ENCODE results near the gene AP2B1. TPM values are rescaled to one million over a fixed set of nuclear protein-coding genes. Genes with fewer than 3 reads are reported as not detected.

Gene AP2B1
- polyA plus RNA-seq, 1 donor (not counting 4 experiments of a cell fraction or from before 2014, with no cell fraction given), result 189 TPM

- dilution Hi-C loops (cut with MboI; ENCODE audit: extremely low pct_ligation_motif_present, low sequenced_read_pairs), result no loop called here
Observed at GRCh38 chr17:35742496-35742895, 155.4 kb downstream of the AP2B1 start.

GRCh38 chr17:35742896-35743477 lies 155.9 kb downstream of the AP2B1 start:
- TF ChIP-seq CTCF (optimal IDR thresholded peaks at IDR 0.05 in 1 of 3, IDR thresholded peaks at IDR 0.05 in 1 of 3, conservative IDR thresholded peaks at IDR 0.05 in 1 of 3; ENCODE audit: extremely low read depth in 1 of 3, insufficient read depth in 2 of 3, low read length in 3 of 3) (no peak), EZH2 (IDR thresholded peaks at IDR 0.05; ENCODE audit: low read length) (no peak)
- Histone ChIP-seq H3K4me1 (ENCODE audit: control insufficient read depth, extremely low read depth, insufficient read depth, low read length) (peaks cover 5% of the 10 kb centered on the region), H3K9ac (ENCODE audit: control insufficient read depth, extremely low read depth, insufficient read depth, low read length) (no peak overlapping the region), H3K27me3 (ENCODE audit: control insufficient read depth, extremely low read depth, insufficient read depth, low read length) (peaks cover 57% of the 10 kb centered on the region), H3K4me3 (ENCODE audit: control insufficient read depth in 2 of 3, extremely low read depth in 1 of 3, insufficient read depth in 2 of 3, low read depth in 1 of 3, low read length in 3 of 3) (no peak overlapping the region), H3K79me2 (ENCODE audit: control insufficient read depth, insufficient read depth, low read length) (no peaks in the 10 kb centered on the region), H2AFZ (ENCODE audit: control insufficient read depth, low read length) (no peak overlapping the region), H3K4me2 (ENCODE audit: control insufficient read depth, extremely low read depth, insufficient read depth, low read depth, low read length) (no peak overlapping the region), H4K20me1 (ENCODE audit: control insufficient read depth, extremely low read depth, insufficient read depth, low read length) (no peaks in the 10 kb centered on the region), H3K36me3 (ENCODE audit: control insufficient read depth in 2 of 2, extremely low read depth in 1 of 2, insufficient read depth in 2 of 2, low read length in 2 of 2) (no peaks in the 10 kb centered on the region), H3K27ac (ENCODE audit: control insufficient read depth, insufficient read depth, low read length) (no peak overlapping the region), H3K9me3 (ENCODE audit: control insufficient read depth, low read depth, low read length) (no peaks in the 10 kb centered on the region), H3K9me1 (ENCODE audit: control insufficient read depth, extremely low read depth, insufficient read depth, low read length) (no peaks in the 10 kb centered on the region)
- dilution Hi-C loops (cut with MboI; ENCODE audit: extremely low pct_ligation_motif_present, low sequenced_read_pairs), result no loop called here
- FAIRE-seq (no peak), DNase-seq (ENCODE audit: low read depth, low spot score) (no peak)

More at GRCh38 chr17:35742496-35742895, 155.4 kb downstream of the AP2B1 start:
- Histone ChIP-seq H4K20me1 (ENCODE audit: control insufficient read depth, extremely low read depth, insufficient read depth, low read length) (no peaks in the 10 kb centered on the region), H3K9me1 (ENCODE audit: control insufficient read depth, extremely low read depth, insufficient read depth, low read length) (no peaks in the 10 kb centered on the region), H3K4me2 (ENCODE audit: control insufficient read depth, extremely low read depth, insufficient read depth, low read depth, low read length) (no peak overlapping the region), H2AFZ (ENCODE audit: control insufficient read depth, low read length) (no peak overlapping the region), H3K9me3 (ENCODE audit: control insufficient read depth, low read depth, low read length) (no peaks in the 10 kb centered on the region), H3K27me3 (ENCODE audit: control insufficient read depth, extremely low read depth, insufficient read depth, low read length) (peaks cover 57% of the 10 kb centered on the region), H3K27ac (ENCODE audit: control insufficient read depth, insufficient read depth, low read length) (no peak overlapping the region), H3K9ac (ENCODE audit: control insufficient read depth, extremely low read depth, insufficient read depth, low read length) (no peak overlapping the region), H3K79me2 (ENCODE audit: control insufficient read depth, insufficient read depth, low read length) (no peaks in the 10 kb centered on the region), H3K36me3 (ENCODE audit: control insufficient read depth in 2 of 2, extremely low read depth in 1 of 2, insufficient read depth in 2 of 2, low read length in 2 of 2) (no peaks in the 10 kb centered on the region), H3K4me1 (ENCODE audit: control insufficient read depth, extremely low read depth, insufficient read depth, low read length) (no peaks in the 10 kb centered on the region), H3K4me3 (ENCODE audit: control insufficient read depth in 2 of 3, extremely low read depth in 1 of 3, insufficient read depth in 2 of 3, low read depth in 1 of 3, low read length in 3 of 3) (no peak overlapping the region)
- TF ChIP-seq EZH2 (IDR thresholded peaks at IDR 0.05; ENCODE audit: low read length) (no peak), CTCF (optimal IDR thresholded peaks at IDR 0.05 in 1 of 3, IDR thresholded peaks at IDR 0.05 in 1 of 3, conservative IDR thresholded peaks at IDR 0.05 in 1 of 3; ENCODE audit: extremely low read depth in 1 of 3, insufficient read depth in 2 of 3, low read length in 3 of 3) (no peak)
- no peak for DNase-seq (ENCODE audit: low read depth, low spot score)
- no peak for FAIRE-seq
